Mucosa of descending colon (tissue), 3 donors: ENCODE results near the gene ST7. TPM values are rescaled to one million over a fixed set of nuclear protein-coding genes. Genes with fewer than 3 reads are reported as not detected.

Source experiments
- ATAC-seq: fragments of 200-7000 bp; cut with Tn5 transposase; one replicate; pipeline ENCODE4 v1.9.1; 2020; ENCODE audit warnings: mild to moderate bottlenecking, moderate library complexity
- DNase-seq, 3 donors: peaks; one replicate each; pipeline ENCODE4 v3.0.0-alpha.2; 2020
- H3K36me3 ChIP-seq: fragments of 200-600 bp; one replicate; pipeline ENCODE4 v1.8.0; 2021; ENCODE audit warnings: low read depth, mild to moderate bottlenecking
- H3K4me1 ChIP-seq: fragments of 200-600 bp; one replicate; pipeline ENCODE4 v1.8.0; 2021; ENCODE audit warnings: low read depth, mild to moderate bottlenecking
- H3K4me3 ChIP-seq: fragments of 200-600 bp; one replicate; pipeline ENCODE4 v1.8.0; 2021; ENCODE audit warnings: mild to moderate bottlenecking
- H3K9me3 ChIP-seq: fragments of 200-600 bp; one replicate; pipeline ENCODE4 v1.8.0; 2021; ENCODE audit warnings: mild to moderate bottlenecking
- CTCF ChIP-seq: fragments of 200-600 bp; IDR thresholded peaks from one replicate; pipeline ENCODE4 v1.8.0; 2022; ENCODE audit warnings: antibody characterized with exemption, mild to moderate bottlenecking
- intact Hi-C, 2 donors: fragments of 100-400 bp; cut with DNase I in 1 of 2; cut with micrococcal nuclease in 1 of 2; formaldehyde crosslinking; loops; one replicate each; pipeline versions ENCODE4 v1.11.0 to v1.11.1; 2022; cut with DNase I, micrococcal nuclease
- total RNA-seq, 3 donors: library from RNA; stranded (reverse); fragmentation: NEBNext Ultra II Directional in 2 of 3; extraction: Animal tissue kit (Norgen Biotek cat#: 25700) in 2 of 3; gene quantifications; one replicate each; pipeline versions ENCODE4 v1.2.1 to v1.2.4, GENCODE V29; 2021 to 2023
- donor health status: DM: no; HTN: no; CAD: no; lungs with moderate emphysema.
- donor health status: DM: no; HTN: no; CAD: no.
- donor health status: DM: no; HTN: yes; CAD: no.

The ST7 gene
- total RNA-seq, 3 donors from 2014 or later: 10.1 to 22.0 (median 11.3) TPM

- no peak for TF ChIP-seq CTCF
- Histone ChIP-seq H3K9me3 (no peaks in the 10 kb centered on the region), H3K4me1 (no peaks in the 10 kb centered on the region), H3K36me3 (no peaks in the 10 kb centered on the region), H3K4me3 (no peak overlapping the region)
- ATAC-seq: no peak
- DNase-seq: no peak
- intact Hi-C loops: no loop called here
These were observed 222.9 kb downstream of the ST7 start for GRCh38 chr7:117176206-117176605.

- Histone ChIP-seq H3K36me3 (no peaks in the 10 kb centered on the region), H3K9me3 (no peaks in the 10 kb centered on the region), H3K4me3 (no peak overlapping the region), H3K4me1 (no peaks in the 10 kb centered on the region)
- DNase-seq (no peak), ATAC-seq (no peak)
- no peak for TF ChIP-seq CTCF
- intact Hi-C loops: no loop called here
These were observed 225.3 kb downstream of the ST7 start for GRCh38 chr7:117178600-117178999.

GRCh38 chr7:117179701-117180100 lies 226.4 kb downstream of the ST7 start:
- Histone ChIP-seq H3K36me3 (no peaks in the 10 kb centered on the region), H3K9me3 (no peaks in the 10 kb centered on the region), H3K4me3 (no peak overlapping the region), H3K4me1 (no peaks in the 10 kb centered on the region)
- no peak for DNase-seq
- TF ChIP-seq CTCF: no peak
- no peak for ATAC-seq
- intact Hi-C loops: no loop called here

GRCh38 chr7:117183729-117184128 lies 230.4 kb downstream of the ST7 start:
- TF ChIP-seq CTCF: no peak
- DNase-seq (no peak), ATAC-seq (no peak)
- H3K4me1 ChIP-seq: no peaks in the 10 kb centered on the region
- no peak overlapping the region for H3K4me3 ChIP-seq
- no peaks in the 10 kb centered on the region for H3K9me3 ChIP-seq
- intact Hi-C loops: no loop called here
- H3K36me3 ChIP-seq: no peaks in the 10 kb centered on the region

- TF ChIP-seq CTCF: no peak
- intact Hi-C loops: no loop called here
- no peak for ATAC-seq
These were observed 231.1 kb downstream of the ST7 start for GRCh38 chr7:117184367-117184766.

GRCh38 chr7:117185124-117185523 lies 231.8 kb downstream of the ST7 start:
- Histone ChIP-seq H3K4me3 (no peak overlapping the region), H3K36me3 (no peaks in the 10 kb centered on the region), H3K4me1 (no peaks in the 10 kb centered on the region), H3K9me3 (no peaks in the 10 kb centered on the region)
- no peak for TF ChIP-seq CTCF
- ATAC-seq (no peak), DNase-seq (no peak)
- intact Hi-C loops: no loop called here

More at GRCh38 chr7:117184367-117184766, 231.1 kb downstream of the ST7 start:
- Histone ChIP-seq H3K36me3 (no peaks in the 10 kb centered on the region), H3K4me1 (no peaks in the 10 kb centered on the region), H3K9me3 (no peaks in the 10 kb centered on the region), H3K4me3 (no peak overlapping the region)
- no peak for DNase-seq
